ENCODE results near the gene CCL23.
"Not testable (repeated sequence)": the region's sequence is repeated elsewhere in the genome, so short reads cannot be mapped to it uniquely, and the experiment has no call there.

The CCL23 gene

DNA sequence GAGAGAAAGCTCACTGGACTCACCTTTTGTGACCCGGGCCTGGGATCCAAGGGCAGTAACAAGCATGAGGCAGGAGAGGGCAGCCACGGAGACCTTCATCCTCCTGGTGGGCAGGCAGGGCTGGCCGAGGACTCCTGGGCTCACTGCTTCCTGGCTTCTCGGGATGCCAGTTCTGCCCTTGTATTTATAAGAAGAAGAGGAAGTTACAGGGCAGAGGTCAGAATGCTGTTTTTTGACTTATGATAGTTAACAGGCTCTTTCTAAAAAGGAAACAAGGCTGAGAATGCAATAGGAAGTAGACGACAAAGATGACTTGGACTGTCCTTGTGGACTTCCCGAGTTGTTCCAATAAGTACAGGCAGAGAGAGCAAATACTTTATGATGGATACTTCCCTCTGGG is at the start of gene CCL23:
CCL23 (minus strand) TSS at position 174 of the 400 bp plus-strand sequence; CDS start at position 99, 75 bp downstream.
- DNase-seq (ENCODE audit: low read depth) = no peak

DNA sequence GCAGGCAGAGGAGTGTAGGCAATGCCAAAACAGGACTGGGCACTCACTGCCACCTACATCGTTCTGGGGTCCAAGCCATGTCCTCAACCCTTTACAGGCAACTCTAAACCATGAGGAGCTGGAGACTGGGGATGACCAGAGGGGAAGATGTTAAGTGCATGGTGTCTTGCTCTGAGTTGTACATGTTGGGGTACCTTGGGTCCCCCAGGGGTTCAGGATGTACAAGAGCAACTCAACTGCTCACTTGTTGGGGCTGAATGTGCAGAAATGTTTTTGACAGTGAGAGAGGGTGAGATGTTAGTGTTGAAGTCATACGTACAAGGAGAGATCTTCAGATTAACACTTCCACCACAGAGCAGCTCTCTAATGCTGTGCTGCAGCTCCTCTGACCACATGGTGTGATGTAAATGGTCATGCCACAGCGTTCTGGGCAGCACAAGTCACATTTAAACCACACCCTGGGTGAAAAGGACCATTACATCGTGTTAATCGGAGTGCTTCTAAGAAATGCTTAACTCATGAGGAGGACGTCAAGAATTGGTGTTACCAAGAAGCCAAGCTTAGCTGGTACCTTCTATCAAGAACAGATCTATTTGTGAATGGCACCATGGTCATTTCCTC is 48.7 kb upstream of the CCL23 start:
- DNase-seq (ENCODE audit: low read depth) = no peak

DNA sequence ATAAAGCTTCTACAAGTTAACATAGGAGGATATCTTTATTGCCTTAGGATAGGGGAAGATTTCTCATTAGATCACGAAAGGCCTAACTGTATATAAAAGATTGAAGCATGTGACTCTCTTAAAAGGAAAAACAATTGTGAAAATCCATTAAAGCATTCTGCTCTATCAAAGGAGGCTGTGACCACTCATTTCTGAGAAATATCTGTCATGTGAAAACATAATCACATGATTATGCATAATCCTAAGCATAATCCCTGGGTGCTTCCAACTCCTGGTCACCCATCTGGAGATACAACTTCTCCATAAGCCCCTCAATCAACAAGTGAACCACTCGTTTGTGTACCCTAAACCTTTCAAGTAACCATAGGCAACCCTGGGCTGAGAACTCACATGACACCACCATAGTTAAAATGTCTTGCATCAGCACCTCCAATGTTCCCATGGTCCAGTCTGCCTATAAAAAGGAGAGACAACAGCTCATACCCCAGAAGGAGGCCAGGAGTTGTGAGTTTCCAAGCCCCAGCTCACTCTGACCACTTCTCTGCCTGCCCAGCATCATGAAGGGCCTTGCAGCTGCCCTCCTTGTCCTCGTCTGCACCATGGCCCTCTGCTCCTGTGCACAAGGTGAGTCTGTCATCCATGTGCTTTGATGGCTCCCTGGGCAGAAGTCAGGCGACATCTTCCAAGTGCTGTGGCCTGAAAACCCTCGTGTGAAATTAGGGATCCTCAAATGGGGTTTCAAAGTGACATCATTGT is 46.2 kb upstream of the CCL23 start, which contains the start of gene CCL18:
CCL18 (plus strand) TSS at position 487 of the 756 bp plus-strand sequence; CDS start at position 558, 71 bp downstream.
- DNase-seq (ENCODE audit: low read depth) = no peak

DNA sequence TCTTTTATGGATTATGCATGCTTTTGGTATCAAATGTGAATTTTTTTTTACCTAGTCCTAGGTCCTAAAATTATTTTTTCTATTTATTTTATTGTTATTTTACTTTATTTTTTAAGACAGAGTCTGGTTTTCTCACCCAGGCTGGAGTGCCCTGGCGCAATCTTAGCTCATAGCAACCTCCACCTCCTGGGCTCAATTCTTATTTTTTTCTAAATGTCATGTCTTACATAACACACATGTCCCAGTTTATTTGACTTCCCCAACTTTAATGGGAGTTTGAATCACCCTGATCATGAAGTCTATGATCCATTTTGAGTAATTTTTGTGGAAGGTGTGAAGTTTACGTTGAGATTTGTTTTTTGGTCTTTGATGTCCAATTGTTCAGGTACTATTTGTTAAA is 43.0 kb upstream of the CCL23 start:
- no peak for DNase-seq (ENCODE audit: low read depth)

GRCh38 chr17:36059406-36059805 is 41.6 kb upstream of the CCL23 start:
- DNase-seq (ENCODE audit: low read depth) = no peak

DNA sequence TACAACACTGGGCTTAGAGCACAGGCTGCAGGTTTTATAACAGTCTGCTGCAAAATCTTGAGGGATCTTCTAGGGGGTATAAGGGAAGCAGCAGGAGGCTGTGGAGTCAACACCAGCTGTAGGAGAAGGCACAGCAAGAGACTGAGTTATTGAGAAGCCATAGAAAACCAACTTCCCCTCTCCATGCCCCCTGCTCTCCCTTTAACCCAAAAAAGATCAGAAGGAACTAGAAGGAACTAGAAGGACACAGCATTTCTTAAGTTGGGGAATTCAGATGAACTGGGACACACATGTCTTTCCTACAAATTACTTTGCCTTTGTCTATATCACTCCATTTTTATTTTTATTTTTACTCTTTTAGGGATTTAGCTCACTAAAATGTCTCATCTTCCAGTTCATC is 40.1 kb upstream of the CCL23 start:
- no peak for DNase-seq (ENCODE audit: low read depth)

- DNase-seq (ENCODE audit: low read depth) = no peak
Measured at GRCh38 chr17:36055921-36056520, 38.2 kb upstream of the CCL23 start.

DNA sequence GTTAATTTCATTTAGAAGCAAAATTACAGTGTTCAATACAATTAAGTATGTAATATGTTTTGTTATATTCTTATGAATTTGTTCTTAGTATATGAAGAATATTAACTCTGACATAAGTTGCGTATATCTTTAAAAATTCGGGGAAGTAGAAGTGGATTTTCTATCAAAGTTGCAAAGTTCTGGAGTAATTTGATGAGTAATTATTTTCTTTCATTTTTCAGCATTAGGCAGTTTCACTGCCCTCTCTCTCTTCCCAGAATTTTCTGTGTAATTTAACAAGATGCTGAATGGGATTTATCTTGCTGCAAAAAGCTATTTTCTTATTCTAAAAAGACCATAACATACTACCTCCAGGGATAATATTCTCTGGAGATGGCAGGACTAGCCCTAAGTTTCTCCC is 37.4 kb upstream of the CCL23 start:
- no peak for DNase-seq (ENCODE audit: low read depth)

- DNase-seq (ENCODE audit: low read depth) = no peak
Measured at GRCh38 chr17:36049643-36050042, 31.9 kb upstream of the CCL23 start.

DNA sequence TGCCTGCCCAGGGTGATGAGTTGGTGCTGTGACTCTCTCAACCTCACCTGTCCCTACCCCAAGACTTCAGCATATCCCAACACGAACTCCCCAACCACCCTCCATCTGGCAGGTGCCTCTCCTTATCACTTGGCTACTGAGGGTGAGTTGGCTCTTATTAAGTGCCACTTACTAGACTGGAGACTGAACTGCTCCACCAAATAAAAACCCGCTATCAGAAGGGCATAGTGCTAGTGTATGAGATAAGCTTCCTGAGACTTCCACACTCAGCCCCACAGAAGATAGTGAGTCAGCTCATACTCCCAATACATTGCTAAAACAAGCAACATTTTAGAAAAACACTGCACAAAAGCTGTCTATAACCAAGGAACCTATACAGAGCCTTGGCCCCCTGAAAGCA is 30.3 kb upstream of the CCL23 start:
- no peak for DNase-seq (ENCODE audit: low read depth)

DNA sequence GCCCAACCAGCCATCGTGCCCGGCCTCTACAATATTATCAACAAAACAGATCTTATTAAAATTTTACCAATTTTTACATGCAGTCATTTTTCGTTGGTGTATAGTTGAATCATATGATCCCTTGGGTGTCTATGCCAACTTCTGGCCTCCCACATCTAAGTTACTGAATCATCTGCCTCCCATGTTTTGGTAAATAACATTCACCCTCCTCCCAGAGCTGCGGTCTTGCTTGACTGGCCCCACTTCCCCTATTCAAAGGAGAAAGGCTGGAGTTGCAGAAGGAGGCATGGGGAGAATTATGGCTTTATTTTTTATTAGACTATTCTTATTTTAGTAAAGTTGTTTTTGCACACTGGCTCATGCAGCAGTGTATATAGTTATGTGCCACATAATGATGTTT is 18.5 kb upstream of the CCL23 start:
- no peak for DNase-seq (ENCODE audit: low read depth)

DNA sequence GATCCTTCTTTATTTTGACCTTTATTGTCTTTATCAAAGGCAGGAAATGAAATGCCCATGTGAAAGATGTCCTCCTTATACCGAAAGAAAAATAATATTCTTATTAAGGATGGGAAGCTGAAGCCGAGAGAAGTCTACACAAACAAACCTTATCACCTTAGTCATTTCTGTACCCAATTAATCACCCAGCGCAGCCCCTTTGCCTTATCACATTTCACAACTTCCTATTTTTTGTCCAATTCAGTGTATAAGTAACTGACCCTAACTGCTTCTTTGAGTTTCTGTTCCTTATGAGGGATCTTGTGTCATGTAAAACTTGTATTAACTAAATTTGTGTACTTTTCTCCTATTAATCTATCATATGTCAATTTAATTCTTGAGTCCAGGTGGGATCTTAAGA is 16.4 kb upstream of the CCL23 start:
- DNase-seq (ENCODE audit: low read depth) = no peak

DNA sequence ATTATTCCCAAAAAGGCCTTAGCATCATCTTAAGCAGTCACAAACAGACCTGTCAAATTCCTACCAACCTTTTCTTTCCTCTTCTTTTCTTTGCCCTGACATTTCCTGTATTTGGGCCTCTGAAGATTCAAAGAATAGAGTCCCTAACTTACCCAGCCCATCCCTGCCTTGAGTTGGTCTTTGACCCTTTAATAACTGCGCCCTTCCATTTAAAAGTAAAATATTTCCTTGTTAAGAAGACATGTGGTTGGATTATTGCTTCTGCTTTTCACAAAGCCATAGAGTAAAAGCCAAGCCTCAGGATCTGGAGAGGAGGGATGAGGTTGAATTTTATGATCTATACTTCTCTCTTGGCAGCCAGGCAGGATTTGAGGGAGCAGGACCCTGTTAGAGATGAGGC is 13.2 kb upstream of the CCL23 start:
- no peak for DNase-seq (ENCODE audit: low read depth)

GRCh38 chr17:36027761-36028160 is 10.0 kb upstream of the CCL23 start:
- DNase-seq (ENCODE audit: low read depth) = no peak

GRCh38 chr17:36024106-36024869 is 6.5 kb upstream of the CCL23 start:
- DNase-seq (ENCODE audit: low read depth) = no peak

- DNase-seq (ENCODE audit: low read depth) = no peak
Measured at GRCh38 chr17:36019423-36019822, 1.7 kb upstream of the CCL23 start.

GRCh38 chr17:36016555-36016954 is 1.2 kb downstream of the CCL23 start:
- DNase-seq (ENCODE audit: low read depth) = no peak

DNA sequence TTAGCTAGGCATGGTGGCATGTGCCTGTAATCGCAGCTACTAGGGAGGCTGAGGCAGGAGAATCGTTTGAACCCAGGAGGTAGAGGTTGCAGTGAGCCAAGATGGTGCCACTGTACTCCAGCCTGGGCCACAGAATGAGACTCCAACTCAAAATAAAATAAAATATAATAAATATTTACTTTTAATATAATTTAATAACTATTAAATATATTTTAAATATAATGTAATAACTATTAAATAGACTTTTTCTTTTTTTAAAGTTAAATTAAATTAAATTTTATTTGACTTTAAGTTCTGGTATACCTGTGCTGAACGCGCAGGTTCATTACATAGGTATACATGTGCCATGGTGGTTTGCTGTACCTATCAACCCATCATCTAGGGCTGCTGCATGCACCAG is 1.9 kb downstream of the CCL23 start:
- not testable (repeated sequence) for DNase-seq (ENCODE audit: low read depth)

DNA sequence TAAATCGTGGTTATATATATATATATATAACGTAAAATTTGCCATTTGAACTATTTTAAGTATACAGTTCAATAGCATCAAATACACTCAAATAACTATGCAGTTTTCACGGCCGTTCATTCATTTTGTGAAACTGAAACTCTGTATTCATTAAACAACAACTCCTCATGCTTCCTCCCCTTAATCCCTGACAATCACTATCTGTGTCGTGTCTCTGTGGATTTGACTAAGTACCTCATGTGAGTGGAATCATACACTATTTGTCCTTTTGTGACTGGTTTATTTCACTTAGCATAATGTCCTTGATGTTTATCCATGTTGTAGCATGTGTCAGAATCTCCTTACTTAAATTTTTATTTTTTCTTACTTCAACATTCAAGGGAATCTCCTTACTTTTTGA is 2.8 kb downstream of the CCL23 start:
- DNase-seq (ENCODE audit: low read depth) = no peak

- no peak for DNase-seq (ENCODE audit: low read depth)
Measured at GRCh38 chr17:36011201-36011600, 6.6 kb downstream of the CCL23 start.

- no peak for DNase-seq (ENCODE audit: low read depth)
Measured at GRCh38 chr17:36008998-36009665, 8.6 kb downstream of the CCL23 start.

DNA sequence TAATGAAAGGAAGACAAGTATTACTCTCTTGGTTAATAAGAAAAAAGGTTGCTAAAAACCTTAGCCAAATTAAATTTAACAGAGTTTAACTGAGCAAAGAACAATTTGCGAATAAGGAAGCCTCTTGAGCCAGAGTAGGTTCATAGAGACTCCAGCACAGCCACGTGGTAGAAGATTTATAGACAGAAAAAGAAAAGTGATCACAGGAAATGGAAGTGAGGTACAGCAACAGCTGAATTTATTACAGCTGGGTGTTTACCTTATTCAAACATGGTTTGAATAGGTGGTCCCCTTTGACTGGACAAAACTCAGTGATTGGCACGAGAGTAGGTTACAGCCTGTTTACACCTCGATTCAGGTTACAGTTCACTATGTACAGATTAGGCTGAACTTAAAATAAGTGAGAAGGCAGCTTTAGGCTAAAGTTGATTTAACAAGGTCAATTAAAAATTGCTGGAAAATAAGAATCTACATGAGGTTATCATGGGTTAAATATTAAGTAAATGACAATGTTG is 13.1 kb downstream of the CCL23 start:
- DNase-seq (ENCODE audit: low read depth) = no peak

All from stimulated activated CD4-positive, alpha-beta T cell treated with anti-CD3 and anti-CD28 coated beads, Interleukin-2, amount 100 ng/mL, for 4 hours (primary cell).